LHCN-M2 (cell line): ENCODE results near the gene SERPINA1. TPM values are rescaled to one million over a fixed set of nuclear protein-coding genes. Genes with fewer than 3 reads are reported as not detected.

Source experiments
- total RNA-seq: library from RNA; depleted of rRNA; stranded (reverse); fragments of >200 nt; gene quantifications from 2 replicates; pipeline ENCODE4 v1.2.3, GENCODE V29; 2014; rRNA removed

SERPINA1 gene
- total RNA-seq, 1 experiment from 2014 or later = not detected

Other genes starting within 250 kb of the SERPINA1 start
- gene PPP4R4, start 214.3 kb downstream of the SERPINA1 start, total RNA-seq = 0.19 and 0.40 TPM in 2 replicates
- gene SERPINA10, start 95.3 kb downstream of the SERPINA1 start, total RNA-seq = not detected in 2 replicates
- not detected in 2 replicates for gene SERPINA6, start 65.3 kb downstream of the SERPINA1 start, total RNA-seq
- gene SERPINA2, start 21.9 kb downstream of the SERPINA1 start, total RNA-seq = not detected in 2 replicates
- gene SERPINA11, start 64.2 kb upstream of the SERPINA1 start, total RNA-seq = not detected in 2 replicates
- gene SERPINA9, start 87.6 kb upstream of the SERPINA1 start, total RNA-seq = 0.32 TPM in 1 of 2 replicates, not detected in the other
- gene SERPINA12, start 120.9 kb upstream of the SERPINA1 start, total RNA-seq = not detected in 2 replicates
- gene SERPINA4, start 172.8 kb upstream of the SERPINA1 start, total RNA-seq = not detected in 2 replicates
- 0.06 and 0.13 TPM in 2 replicates for gene SERPINA5, start 192.8 kb upstream of the SERPINA1 start, total RNA-seq
- gene SERPINA3, start 223.8 kb upstream of the SERPINA1 start, total RNA-seq = 1.2 and 1.3 TPM in 2 replicates